Mesendoderm (in vitro differentiated cells): Measurements from ENCODE around the gene SLC28A2.
A peak's percentile ranks its signal among the peaks of the same experiment; 100 is the strongest.
"Not testable (repeated sequence)": the region's sequence is repeated elsewhere in the genome, so short reads cannot be mapped to it uniquely, and the experiment has no call there.

Source experiments
- DNase-seq: peaks from one replicate; pipeline ENCODE4 v3.0.0; 2013
- H2AK5ac ChIP-seq: 2 replicates; pipeline ENCODE4 v1.6.1; 2013; ENCODE audit warnings: low read length, inconsistent platforms
- H2BK120ac ChIP-seq: 2 replicates; pipeline ENCODE4 v1.6.1; 2013; ENCODE audit warnings: low read depth, mild to moderate bottlenecking, low read length, moderate library complexity, mixed read lengths
- H2BK15ac ChIP-seq: replicated peaks from 2 replicates; pipeline ENCODE4 v1.6.1; 2013; ENCODE audit warnings: low read depth, mild to moderate bottlenecking, moderate library complexity
- H2BK5ac ChIP-seq: 2 replicates; pipeline ENCODE4 v1.6.1; 2013; ENCODE audit warnings: low read length, inconsistent platforms
- H3K18ac ChIP-seq: 2 replicates; pipeline ENCODE4 v1.6.1; 2013; ENCODE audit warnings: mild to moderate bottlenecking, low read length, mixed read lengths
- H3K23ac ChIP-seq: one replicate; pipeline ENCODE4 v1.6.1; 2013; ENCODE audit warnings: low read length
- H3K27ac ChIP-seq: 2 replicates; pipeline ENCODE4 v1.5.1; 2013; ENCODE audit warnings: low read depth, mild to moderate bottlenecking, inconsistent platforms, low read length, moderate library complexity
- H3K27me3 ChIP-seq: 2 replicates; pipeline ENCODE4 v1.6.1; 2013; ENCODE audit warnings: low read length, control low read depth, mild to moderate bottlenecking, inconsistent platforms; ENCODE audit not compliant: insufficient read depth, poor library complexity
- H3K36me3 ChIP-seq: 2 replicates; pipeline ENCODE4 v1.6.1; 2013; ENCODE audit warnings: low read length, inconsistent platforms; ENCODE audit not compliant: control insufficient read depth, insufficient read depth
- H3K4ac ChIP-seq: one replicate; pipeline ENCODE4 v1.6.1; 2013; ENCODE audit warnings: low read depth, mild to moderate bottlenecking, low read length, moderate library complexity
- H3K4me1 ChIP-seq: 2 replicates; pipeline ENCODE4 v1.6.1; 2013; ENCODE audit warnings: low read depth, low read length, inconsistent platforms; ENCODE audit not compliant: control insufficient read depth
- H3K4me2 ChIP-seq: 2 replicates; pipeline ENCODE4 v1.6.1; 2013; ENCODE audit warnings: low read length
- H3K4me3 ChIP-seq: 2 replicates; pipeline ENCODE4 v1.5.1; 2013; ENCODE audit warnings: mild to moderate bottlenecking, low read length
- H3K56ac ChIP-seq: one replicate; pipeline ENCODE4 v1.6.1; 2013; ENCODE audit warnings: low read length
- H3K79me1 ChIP-seq: 2 replicates; pipeline ENCODE4 v1.6.1; 2013; ENCODE audit warnings: low read length, inconsistent platforms
- H3K79me2 ChIP-seq: 2 replicates; pipeline ENCODE4 v1.6.1; 2013; ENCODE audit warnings: mild to moderate bottlenecking, low read length; ENCODE audit not compliant: control insufficient read depth, insufficient read depth
- H3K9ac ChIP-seq: 2 replicates; pipeline ENCODE4 v1.6.1; 2013; ENCODE audit warnings: low read length, inconsistent platforms
- H4K5ac ChIP-seq: one replicate; pipeline ENCODE4 v1.6.1; 2013; ENCODE audit warnings: low read length
- H4K8ac ChIP-seq: one replicate; pipeline ENCODE4 v1.6.1; 2013; ENCODE audit warnings: low read depth, mild to moderate bottlenecking, control low read depth, low read length, moderate library complexity
- WGBS: extraction: QIAGEN DNeasy Blood & Tissue Kit; methylation state at CpG from one replicate; pipeline ENCODE4 v1.1.7; 2013; ENCODE audit warnings: low lambda C conversion rate, missing lambda C conversion rate; ENCODE audit not compliant: insufficient coverage; ENCODE audit errors: extremely low coverage; 5-methylcytosine and 5-hydroxymethylcytosine counted together

The SLC28A2 gene

GRCh38 chr15:45253330-45253729 lies 1.3 kb downstream of the SLC28A2 start:
- H3K56ac ChIP-seq: no peak overlapping the region
- H3K4me1 ChIP-seq: no peaks in the 10 kb centered on the region
- no peak overlapping the region for H3K4ac ChIP-seq
- no peak overlapping the region for H4K8ac ChIP-seq
- H2BK120ac ChIP-seq: no peak overlapping the region
- H3K79me1 ChIP-seq: no peaks in the 10 kb centered on the region
- no peak overlapping the region for H2BK15ac ChIP-seq
- H3K18ac ChIP-seq: no peak overlapping the region
- H2BK5ac ChIP-seq: no peak overlapping the region
- H2AK5ac ChIP-seq: no peak overlapping the region
- H3K36me3 ChIP-seq: no peaks in the 10 kb centered on the region
- no peak overlapping the region for H3K4me2 ChIP-seq
- peak; percentile 44 for DNase-seq
- no peak overlapping the region for H3K4me3 ChIP-seq
- H3K9ac ChIP-seq: no peak overlapping the region
- no CpG with 5 or more reads among the region's 2 CpGs for WGBS
- no peak overlapping the region for H3K27ac ChIP-seq
- no peak overlapping the region for H4K5ac ChIP-seq
- no peak overlapping the region for H3K23ac ChIP-seq
- no peaks in the 10 kb centered on the region for H3K27me3 ChIP-seq
- H3K79me2 ChIP-seq: no peaks in the 10 kb centered on the region

GRCh38 chr15:45254405-45254804 lies 2.4 kb downstream of the SLC28A2 start:
- Histone ChIP-seq H3K27me3 (no peaks in the 10 kb centered on the region), H2AK5ac (no peak overlapping the region), H3K4me1 (no peaks in the 10 kb centered on the region), H2BK15ac (no peak overlapping the region), H3K18ac (no peak overlapping the region), H3K4ac (no peak overlapping the region), H3K4me2 (no peak overlapping the region), H3K23ac (no peak overlapping the region), H3K36me3 (no peaks in the 10 kb centered on the region), H3K27ac (no peak overlapping the region), H3K4me3 (no peak overlapping the region), H4K8ac (no peak overlapping the region), H3K9ac (no peak overlapping the region), H3K79me2 (no peaks in the 10 kb centered on the region), H3K56ac (no peak overlapping the region), H4K5ac (no peak overlapping the region), H3K79me1 (no peaks in the 10 kb centered on the region), H2BK120ac (no peak overlapping the region), H2BK5ac (no peak overlapping the region)
- DNase-seq: no peak
- no CpG with 5 or more reads among the region's 1 CpG for WGBS

GRCh38 chr15:45254824-45255223 lies 2.8 kb downstream of the SLC28A2 start:
- H3K27me3 ChIP-seq, H4K5ac ChIP-seq, H3K4me1 ChIP-seq, H3K18ac ChIP-seq, H3K23ac ChIP-seq, H2BK5ac ChIP-seq, DNase-seq, H3K9ac ChIP-seq, H3K79me1 ChIP-seq, H3K4ac ChIP-seq, H3K36me3 ChIP-seq, H3K27ac ChIP-seq, H4K8ac ChIP-seq, H3K4me3 ChIP-seq, H2BK15ac ChIP-seq, H3K4me2 ChIP-seq, H3K56ac ChIP-seq, H2AK5ac ChIP-seq, H3K79me2 ChIP-seq, H2BK120ac ChIP-seq: not testable (repeated sequence)
- no CpG with 5 or more reads among the region's 6 CpGs for WGBS

GRCh38 chr15:45259796-45260195 lies 7.8 kb downstream of the SLC28A2 start:
- H3K27me3 ChIP-seq: no peaks in the 10 kb centered on the region

GRCh38 chr15:45262906-45263461 lies 10.9 kb downstream of the SLC28A2 start:
- Histone ChIP-seq H3K56ac (no peak overlapping the region), H3K4ac (no peak overlapping the region), H3K4me3 (no peak overlapping the region), H3K9ac (no peak overlapping the region), H3K23ac (no peak overlapping the region), H4K8ac (no peak overlapping the region), H3K4me1 (no peaks in the 10 kb centered on the region), H3K27ac (no peak overlapping the region), H3K27me3 (no peaks in the 10 kb centered on the region), H2BK5ac (no peak overlapping the region), H2BK120ac (no peak overlapping the region), H2BK15ac (no peak overlapping the region), H4K5ac (no peak overlapping the region), H3K4me2 (no peak overlapping the region), H3K18ac (no peak overlapping the region), H3K79me1 (no peaks in the 10 kb centered on the region), H3K79me2 (no peaks in the 10 kb centered on the region), H3K36me3 (no peaks in the 10 kb centered on the region), H2AK5ac (no peak overlapping the region)
- no CpG with 5 or more reads among the region's 4 CpGs for WGBS
- no peak for DNase-seq

More at GRCh38 chr15:45259796-45260195, 7.8 kb downstream of the SLC28A2 start:
- no peak overlapping the region for H2AK5ac ChIP-seq
- no peak overlapping the region for H2BK15ac ChIP-seq
- no peak overlapping the region for H3K23ac ChIP-seq
- no peak overlapping the region for H4K5ac ChIP-seq
- no peak for DNase-seq
- no peak overlapping the region for H3K4me2 ChIP-seq
- no peak overlapping the region for H3K4me3 ChIP-seq
- no peak overlapping the region for H3K9ac ChIP-seq
- H3K4me1 ChIP-seq: no peaks in the 10 kb centered on the region
- no peak overlapping the region for H4K8ac ChIP-seq
- no peak overlapping the region for H3K18ac ChIP-seq
- H2BK5ac ChIP-seq: no peak overlapping the region
- H3K79me1 ChIP-seq: no peaks in the 10 kb centered on the region
- H3K56ac ChIP-seq: no peak overlapping the region
- H3K27ac ChIP-seq: no peak overlapping the region
- no peaks in the 10 kb centered on the region for H3K36me3 ChIP-seq
- no peak overlapping the region for H3K4ac ChIP-seq
- no peaks in the 10 kb centered on the region for H3K79me2 ChIP-seq
- no peak overlapping the region for H2BK120ac ChIP-seq
- WGBS: no CpG with 5 or more reads among the region's 2 CpGs

GRCh38 chr15:45263854-45264253 lies 11.8 kb downstream of the SLC28A2 start:
- no peak overlapping the region for H2BK5ac ChIP-seq
- no peak overlapping the region for H2BK120ac ChIP-seq
- H2BK15ac ChIP-seq: no peak overlapping the region
- no peak overlapping the region for H4K5ac ChIP-seq
- H3K56ac ChIP-seq: no peak overlapping the region
- WGBS: no CpG with 5 or more reads among the region's 2 CpGs
- no peaks in the 10 kb centered on the region for H3K79me2 ChIP-seq
- H3K4ac ChIP-seq: no peak overlapping the region
- no peak for DNase-seq
- H3K9ac ChIP-seq: no peak overlapping the region
- no peak overlapping the region for H3K18ac ChIP-seq
- H3K4me1 ChIP-seq: no peaks in the 10 kb centered on the region
- H3K36me3 ChIP-seq: no peaks in the 10 kb centered on the region
- H2AK5ac ChIP-seq: no peak overlapping the region
- H4K8ac ChIP-seq: no peak overlapping the region
- H3K23ac ChIP-seq: no peak overlapping the region
- H3K27me3 ChIP-seq: no peaks in the 10 kb centered on the region
- no peak overlapping the region for H3K4me2 ChIP-seq
- no peaks in the 10 kb centered on the region for H3K79me1 ChIP-seq
- H3K4me3 ChIP-seq: no peak overlapping the region
- H3K27ac ChIP-seq: no peak overlapping the region
